Smooth muscle cell (in vitro differentiated cells): ENCODE results near the gene SEMA5A. TPM values are rescaled to one million over a fixed set of nuclear protein-coding genes. Genes with fewer than 3 reads are reported as not detected.

Experiments used
- DNase-seq: peaks from one replicate; lab custom pipeline; 2025; ENCODE audit not compliant: unreplicated experiment; lab: John Stamatoyannopoulos, UW
- H2AFZ ChIP-seq: fragments of 200-600 bp; sonication (generic); 2 replicates; pipeline ENCODE4 v1.6.0; 2016; ENCODE audit warnings: antibody characterized with exemption, low read depth, mild to moderate bottlenecking
- H3F3A ChIP-seq: fragments of 200-600 bp; sonication (generic); 2 replicates; pipeline ENCODE4 v1.6.0; 2017; ENCODE audit warnings: antibody characterized with exemption, low read depth
- H3K27ac ChIP-seq: fragments of 200-600 bp; sonication (generic); 2 replicates; pipeline ENCODE4 v1.5.1; 2016; ENCODE audit warnings: low read depth, mild to moderate bottlenecking
- H3K27me3 ChIP-seq: fragments of 200-600 bp; sonication (generic); 2 replicates; pipeline ENCODE4 v1.6.1; 2016; ENCODE audit warnings: low read depth, mild to moderate bottlenecking
- H3K36me3 ChIP-seq: fragments of 200-600 bp; sonication (generic); 2 replicates; pipeline ENCODE4 v1.5.1; 2016; ENCODE audit warnings: low read depth
- H3K4me1 ChIP-seq: fragments of 200-600 bp; sonication (generic); 2 replicates; pipeline ENCODE4 v1.5.1; 2016; ENCODE audit warnings: low read depth
- H3K4me2 ChIP-seq: fragments of 200-600 bp; sonication (generic); 2 replicates; pipeline ENCODE4 v1.6.0; 2016; ENCODE audit warnings: mild to moderate bottlenecking
- H3K4me3 ChIP-seq: fragments of 200-600 bp; sonication (generic); 2 replicates; pipeline ENCODE4 v1.5.1; 2016; ENCODE audit warnings: mild to moderate bottlenecking
- H3K79me2 ChIP-seq: fragments of 200-600 bp; sonication (generic); 2 replicates; pipeline ENCODE4 v1.6.0; 2016; ENCODE audit warnings: low read depth, mild to moderate bottlenecking
- H3K9ac ChIP-seq: fragments of 200-600 bp; sonication (generic); 2 replicates; pipeline ENCODE4 v1.6.0; 2016; ENCODE audit warnings: low read depth
- H3K9me3 ChIP-seq: fragments of 200-600 bp; sonication (generic); replicated peaks from 2 replicates; pipeline ENCODE4 v1.5.1; 2016; ENCODE audit warnings: low read depth
- H4K20me1 ChIP-seq: fragments of 200-600 bp; sonication (generic); 2 replicates; pipeline ENCODE4 v1.6.0; 2016; ENCODE audit warnings: low read depth
- CTCF ChIP-seq: fragments of 200-600 bp; sonication (generic); IDR thresholded peaks from 2 replicates; pipeline ENCODE4 v1.5.1; 2017; ENCODE audit warnings: borderline replicate concordance, mild to moderate bottlenecking, antibody characterized with exemption; ENCODE audit not compliant: insufficient read depth, poor library complexity, severe bottlenecking
- WGBS: methylation state at CpG from one replicate; pipeline ENCODE4 v1.1.7; 2016; ENCODE audit warnings: low lambda C conversion rate; 5-methylcytosine and 5-hydroxymethylcytosine counted together
- polyA plus RNA-seq: library from polyadenylated mRNA; unstranded; fragments of >200 nt; fragmentation: Nextera tagmentation; extraction: Ambion mirVana; gene quantifications from 2 replicates; pipeline ENCODE4 v1.2.1, GENCODE V29; 2016
- total RNA-seq: library from RNA; depleted of rRNA; stranded (reverse); fragments of >200 nt; gene quantifications from 2 replicates; pipeline ENCODE4 v1.2.3, GENCODE V29; 2014

SEMA5A gene
- total and polyA plus RNA-seq, 2 experiments from 2014 or later, result 21.6 to 65.1 TPM

- peaks cover 20% of the 10 kb centered on the region for H3K36me3 ChIP-seq
- no peak for DNase-seq
- no peak overlapping the region for H2AFZ ChIP-seq
- H3K9ac ChIP-seq, result no peak overlapping the region
- no peaks in the 10 kb centered on the region for H3K9me3 ChIP-seq
- TF ChIP-seq CTCF, result no peak
- no peak overlapping the region for H3K4me2 ChIP-seq
- 83% methylated on average over 5 of the region's 5 CpGs for WGBS
- H3K4me1 ChIP-seq, result no peaks in the 10 kb centered on the region
- H3K27me3 ChIP-seq, result no peaks in the 10 kb centered on the region
- H4K20me1 ChIP-seq, result no peaks in the 10 kb centered on the region
- H3K4me3 ChIP-seq, result no peak overlapping the region
- no peak overlapping the region for H3K27ac ChIP-seq
- H3K79me2 ChIP-seq, result no peaks in the 10 kb centered on the region
- no peaks in the 10 kb centered on the region for H3F3A ChIP-seq
Measured at GRCh38 chr5:9140711-9141110, 405.2 kb downstream of the SEMA5A start.

GRCh38 chr5:9140202-9140601 lies 405.7 kb downstream of the SEMA5A start:
- no peaks in the 10 kb centered on the region for H3K79me2 ChIP-seq
- no peaks in the 10 kb centered on the region for H3K27me3 ChIP-seq
- 95% methylated on average over 4 of the region's 4 CpGs for WGBS
- H3K9ac ChIP-seq, result no peak overlapping the region
- no peaks in the 10 kb centered on the region for H3K9me3 ChIP-seq
- no peak overlapping the region for H2AFZ ChIP-seq
- no peak overlapping the region for H3K27ac ChIP-seq
- DNase-seq, result no peak
- no peak overlapping the region for H3K4me3 ChIP-seq
- no peaks in the 10 kb centered on the region for H4K20me1 ChIP-seq
- no peak for TF ChIP-seq CTCF
- H3K4me1 ChIP-seq, result no peaks in the 10 kb centered on the region
- peaks cover 20% of the 10 kb centered on the region for H3K36me3 ChIP-seq
- no peaks in the 10 kb centered on the region for H3F3A ChIP-seq
- H3K4me2 ChIP-seq, result no peak overlapping the region

- no peak for TF ChIP-seq CTCF
- H3K4me3 ChIP-seq, result no peak overlapping the region
Measured at GRCh38 chr5:9139344-9139743, 406.5 kb downstream of the SEMA5A start.

GRCh38 chr5:9128136-9128535 lies 417.7 kb downstream of the SEMA5A start:
- Histone ChIP-seq H3K27ac (no peak overlapping the region), H2AFZ (no peak overlapping the region), H3F3A (no peaks in the 10 kb centered on the region), H3K9ac (no peak overlapping the region), H3K36me3 (no peaks in the 10 kb centered on the region), H3K4me2 (no peak overlapping the region), H3K79me2 (no peaks in the 10 kb centered on the region), H3K4me1 (no peaks in the 10 kb centered on the region), H3K4me3 (no peak overlapping the region), H4K20me1 (no peaks in the 10 kb centered on the region), H3K27me3 (no peaks in the 10 kb centered on the region), H3K9me3 (no peaks in the 10 kb centered on the region)
- no peak for DNase-seq
- WGBS, result 96% methylated on average over 2 of the region's 2 CpGs
- TF ChIP-seq CTCF, result no peak

More at GRCh38 chr5:9139344-9139743, 406.5 kb downstream of the SEMA5A start:
- no peak overlapping the region for H3K9ac ChIP-seq
- no peak overlapping the region for H3K27ac ChIP-seq
- peaks cover 11% of the 10 kb centered on the region for H3K36me3 ChIP-seq
- no peaks in the 10 kb centered on the region for H3K9me3 ChIP-seq
- no peaks in the 10 kb centered on the region for H3K4me1 ChIP-seq
- H4K20me1 ChIP-seq, result no peaks in the 10 kb centered on the region
- H3K27me3 ChIP-seq, result no peaks in the 10 kb centered on the region
- no peaks in the 10 kb centered on the region for H3F3A ChIP-seq
- no peak overlapping the region for H2AFZ ChIP-seq
- H3K4me2 ChIP-seq, result no peak overlapping the region
- no peak for DNase-seq
- H3K79me2 ChIP-seq, result no peaks in the 10 kb centered on the region
